Renal cortical epithelial cell (primary cell): ENCODE measurements around the gene AZIN2. TPM values are rescaled to one million over a fixed set of nuclear protein-coding genes. Genes with fewer than 3 reads are reported as not detected.
A peak's percentile ranks its signal among the peaks of the same experiment; 100 is the strongest.
"Not testable (repeated sequence)": the region's sequence is repeated elsewhere in the genome, so short reads cannot be mapped to it uniquely, and the experiment has no call there.

Source experiments
- DNase-seq: peaks from one replicate; pipeline ENCODE4 v3.0.0-alpha.2; 2011; ENCODE audit warnings: low read depth
- total RNA-seq: library from RNA; depleted of rRNA; stranded (reverse); fragments of >200 nt; gene quantifications from 2 replicates; pipeline ENCODE4 v1.2.3, GENCODE V29; 2014

The AZIN2 gene
- total RNA-seq, 1 donor from 2014 or later = 5.1 TPM

DNA sequence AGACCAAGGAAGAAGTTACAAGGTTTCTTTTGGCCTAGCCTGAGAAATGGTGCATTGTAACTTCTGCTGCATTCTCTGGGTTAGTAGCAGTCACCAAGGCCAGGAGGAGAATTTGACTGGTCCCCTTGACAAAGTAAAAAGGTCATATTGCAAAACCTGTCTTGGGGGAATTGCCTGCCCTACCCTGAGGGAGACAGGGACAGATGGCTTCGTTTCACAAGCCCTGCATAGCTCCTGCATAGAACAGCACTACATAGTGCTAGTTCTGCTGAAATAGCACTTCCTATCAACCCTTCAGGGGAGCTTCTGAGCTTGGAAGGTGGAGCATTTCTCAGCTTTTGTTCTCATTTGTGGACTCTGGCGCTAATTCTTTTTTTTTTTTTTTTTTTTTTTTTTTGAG is 23.9 kb upstream of the AZIN2 start:
- no peak for DNase-seq

DNA sequence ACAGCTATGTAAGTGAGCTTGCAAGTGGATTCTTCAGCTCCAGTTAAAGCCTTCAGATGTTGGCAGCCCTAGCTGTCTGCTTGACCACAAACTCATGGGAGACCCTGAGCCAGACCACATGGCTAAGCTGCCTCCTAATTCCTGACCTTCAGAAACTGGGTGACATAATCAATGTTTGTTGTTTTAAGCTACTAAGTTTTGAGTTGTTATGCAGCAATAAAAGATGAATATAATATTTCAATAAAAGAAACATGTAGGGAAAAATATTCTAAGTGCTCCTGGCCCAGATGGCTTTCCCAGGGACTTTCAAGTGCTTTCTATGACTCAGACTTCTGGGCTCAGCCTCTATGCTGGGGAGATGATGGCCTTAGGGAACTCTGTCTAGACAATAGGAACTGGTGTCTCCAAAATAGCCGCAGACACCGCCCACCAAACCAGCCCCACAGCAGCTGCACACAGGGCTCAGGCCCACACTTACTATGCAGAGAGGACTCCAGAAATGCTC is 20.3 kb upstream of the AZIN2 start:
- DNase-seq = peak; percentile 51

DNA sequence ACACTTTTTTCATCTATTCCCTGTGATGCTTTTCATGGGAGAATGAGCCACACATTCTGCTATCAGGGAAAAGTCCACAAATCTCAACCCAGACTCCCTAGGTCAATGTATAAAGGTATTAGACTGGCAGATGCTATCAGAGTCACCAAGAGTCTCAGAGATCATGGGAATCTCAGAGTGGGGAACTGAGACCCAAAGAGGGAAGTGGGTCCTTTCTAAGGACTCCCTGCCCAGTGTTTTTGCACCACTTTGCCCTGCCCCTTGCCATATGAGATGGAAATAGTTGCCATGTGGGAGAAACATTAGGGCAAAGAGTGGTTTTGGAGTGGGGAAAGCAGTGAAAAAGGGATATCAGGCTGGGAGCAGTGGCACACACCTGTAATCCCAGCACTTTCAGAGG is 19.1 kb upstream of the AZIN2 start:
- no peak for DNase-seq

DNA sequence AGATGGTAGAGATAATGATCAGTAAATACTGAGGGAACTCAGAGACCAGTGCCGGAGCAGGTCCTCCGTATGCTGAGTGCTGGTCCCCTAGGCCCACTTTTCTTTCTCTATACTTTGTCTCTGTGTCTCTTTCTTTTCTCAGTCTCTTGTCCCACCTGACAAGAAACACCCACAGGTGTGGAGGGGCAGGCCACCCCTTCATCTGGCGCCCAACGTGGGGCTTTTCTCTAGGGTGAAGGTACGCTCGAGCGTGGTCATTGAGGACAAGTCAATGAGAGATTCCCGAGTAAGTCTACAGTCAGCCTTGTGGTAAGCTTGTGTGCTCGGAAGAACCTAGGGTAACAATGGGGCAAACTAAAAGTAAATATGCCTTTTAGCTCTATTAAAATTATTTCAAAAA is 16.7 kb upstream of the AZIN2 start:
- not testable (repeated sequence) for DNase-seq

DNA sequence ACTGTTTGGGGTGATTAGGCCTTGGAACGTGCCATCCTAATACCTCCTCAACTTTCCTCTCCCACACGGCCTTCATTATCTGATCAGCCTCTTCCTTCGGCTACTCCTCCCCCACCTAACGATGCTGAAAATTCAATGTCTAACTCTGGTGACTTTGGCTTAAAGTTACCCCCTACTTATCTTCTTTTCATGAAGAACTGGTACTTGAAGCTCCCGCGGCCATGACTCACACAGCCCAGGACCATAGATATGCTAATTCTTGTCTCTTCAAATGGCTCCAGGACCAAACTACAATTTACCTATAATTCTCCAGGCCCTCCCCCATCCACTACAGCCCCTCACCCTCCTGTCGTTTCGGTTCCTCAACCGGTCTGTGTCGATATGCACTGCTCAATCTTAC is 15.7 kb upstream of the AZIN2 start:
- no peak for DNase-seq

DNA sequence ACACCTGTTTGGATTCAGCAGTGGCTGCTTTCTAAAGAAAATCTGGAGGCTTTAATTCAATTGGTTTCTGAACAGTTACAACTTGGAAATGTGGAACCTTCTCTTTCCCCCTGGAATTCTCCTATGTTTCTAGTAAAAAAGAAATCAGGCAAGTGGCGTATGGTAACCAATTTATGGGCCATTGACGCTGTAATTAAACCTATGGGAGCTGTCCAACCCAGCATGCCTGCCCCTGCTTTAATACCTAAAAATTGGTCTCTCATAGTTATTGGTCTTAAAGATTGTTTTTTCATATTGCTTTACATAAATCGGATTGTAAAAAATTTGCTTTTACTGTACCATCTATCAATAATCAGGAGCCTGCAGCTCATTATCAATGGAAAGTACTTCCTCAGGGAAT is 14.5 kb upstream of the AZIN2 start:
- not testable (repeated sequence) for DNase-seq

DNA sequence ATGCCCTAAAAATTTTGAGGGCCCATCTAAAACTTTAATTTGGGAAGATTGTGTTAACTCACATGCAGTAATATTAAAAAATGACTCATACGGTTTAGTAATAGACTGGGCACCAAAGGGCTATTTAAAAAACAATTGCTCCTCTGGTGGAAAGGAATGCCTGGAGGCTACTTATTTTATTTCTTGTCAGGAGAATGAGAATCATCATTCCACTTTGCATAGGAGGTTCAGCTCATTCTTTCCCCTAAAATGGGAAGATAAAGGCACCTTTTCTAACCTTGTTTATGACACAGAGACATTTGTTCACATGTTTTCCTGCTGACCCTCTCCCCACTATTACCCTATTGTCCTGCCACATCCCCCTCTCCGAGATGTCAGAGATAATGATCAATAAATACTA is 12.8 kb upstream of the AZIN2 start:
- DNase-seq = peak; percentile 44

DNA sequence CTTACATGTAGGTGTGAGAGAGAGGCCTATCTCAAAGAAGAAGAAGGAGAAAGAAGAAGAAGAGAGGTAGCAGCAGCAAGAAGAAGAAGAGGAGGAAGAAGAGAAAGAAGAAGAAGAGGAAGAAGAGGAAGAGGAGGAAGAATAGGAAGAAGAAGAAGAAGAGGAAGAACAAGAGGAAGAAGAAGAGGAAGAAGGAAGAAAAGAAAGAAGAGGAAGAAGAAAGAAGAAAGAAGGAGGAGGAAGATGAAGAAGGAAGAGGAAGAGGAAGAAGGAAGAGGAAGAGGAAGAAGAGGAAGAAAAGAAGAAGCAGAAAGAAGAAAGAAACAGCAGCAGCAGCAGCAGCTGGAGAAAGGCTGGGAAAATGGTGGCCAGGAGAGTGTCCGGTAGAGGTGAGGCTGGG is 10.3 kb upstream of the AZIN2 start:
- DNase-seq = no peak

DNA sequence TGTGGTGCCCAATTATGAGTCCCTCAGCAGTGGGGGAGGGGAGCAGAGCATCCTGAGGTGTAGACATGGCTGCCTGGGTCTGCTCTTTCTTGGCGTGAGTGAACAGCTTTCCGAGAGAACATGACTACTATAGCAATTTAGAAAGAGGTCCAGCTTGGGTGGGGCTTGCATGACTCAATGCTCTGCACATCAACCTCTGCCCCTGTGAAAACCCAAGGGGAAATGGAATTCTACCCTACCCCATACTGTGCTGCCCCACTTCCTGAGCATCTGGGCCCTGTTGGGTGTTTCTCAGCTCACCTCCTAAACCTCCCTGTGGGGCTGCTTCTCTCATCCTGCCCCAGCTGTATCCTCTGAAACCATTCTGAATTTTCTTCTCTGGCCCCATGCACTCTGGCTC is 8.2 kb upstream of the AZIN2 start:
- DNase-seq = no peak

DNA sequence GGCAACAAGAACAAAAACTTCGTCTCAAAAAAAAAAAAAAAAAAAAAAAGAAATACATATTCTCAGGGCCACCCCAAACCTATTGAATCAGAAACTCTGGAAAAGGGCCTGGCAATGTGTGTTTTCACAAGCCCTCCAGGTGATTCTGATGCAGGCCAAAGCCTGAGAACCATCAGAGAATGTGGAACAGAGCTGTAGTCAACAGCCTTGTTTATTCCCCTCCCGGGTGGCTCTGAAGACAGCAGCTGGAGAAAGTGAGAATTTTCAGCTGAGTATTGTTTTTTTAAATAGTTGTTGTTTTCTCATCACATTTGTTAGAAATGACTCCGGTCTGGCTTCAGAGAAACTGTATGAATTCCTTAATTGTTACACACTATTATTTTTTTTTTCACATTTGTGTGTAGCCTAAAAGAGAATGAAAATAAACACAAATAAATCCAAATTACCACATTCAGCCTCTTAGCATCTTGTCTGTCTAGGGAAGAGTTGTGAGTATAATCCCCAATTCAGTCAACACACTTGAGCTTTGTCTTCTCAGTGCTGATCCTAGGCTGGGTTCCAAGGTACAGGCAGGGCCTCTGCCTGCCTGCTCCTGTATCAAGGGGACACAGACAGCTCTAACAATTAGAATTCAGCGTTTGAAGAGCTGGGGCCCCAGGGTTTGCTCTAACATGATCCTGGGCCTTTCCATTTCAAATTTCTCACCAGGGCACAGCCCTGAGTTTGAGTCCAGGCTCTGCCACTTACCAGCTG is 6.6 kb upstream of the AZIN2 start:
- DNase-seq = no peak

DNA sequence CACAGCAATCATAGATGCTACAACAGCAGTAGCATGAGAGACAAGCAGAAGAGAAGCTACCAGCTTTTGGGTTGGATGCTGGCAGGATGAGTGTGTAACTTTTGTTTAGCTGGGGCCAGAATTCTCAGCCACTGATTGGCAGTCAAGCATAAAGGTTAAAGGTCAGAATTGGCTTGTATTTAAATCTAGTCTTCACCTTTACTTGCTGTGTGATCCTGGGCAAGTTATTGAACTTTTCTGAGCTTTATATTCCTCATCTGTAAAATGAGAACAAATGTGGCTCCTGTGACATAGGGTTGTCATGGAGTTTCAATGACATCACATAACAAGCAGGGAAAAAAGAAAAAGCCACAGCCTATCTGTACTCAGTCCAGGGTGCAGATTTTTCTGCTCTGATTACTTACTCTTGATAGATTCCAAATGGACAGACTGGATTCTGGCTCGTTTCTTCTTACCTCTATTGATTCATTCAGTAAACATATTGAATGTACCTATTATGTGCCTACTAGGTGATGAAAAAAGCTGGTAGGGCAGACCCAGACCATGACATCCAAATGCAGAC is 2.8 kb upstream of the AZIN2 start:
- no peak for DNase-seq

DNA sequence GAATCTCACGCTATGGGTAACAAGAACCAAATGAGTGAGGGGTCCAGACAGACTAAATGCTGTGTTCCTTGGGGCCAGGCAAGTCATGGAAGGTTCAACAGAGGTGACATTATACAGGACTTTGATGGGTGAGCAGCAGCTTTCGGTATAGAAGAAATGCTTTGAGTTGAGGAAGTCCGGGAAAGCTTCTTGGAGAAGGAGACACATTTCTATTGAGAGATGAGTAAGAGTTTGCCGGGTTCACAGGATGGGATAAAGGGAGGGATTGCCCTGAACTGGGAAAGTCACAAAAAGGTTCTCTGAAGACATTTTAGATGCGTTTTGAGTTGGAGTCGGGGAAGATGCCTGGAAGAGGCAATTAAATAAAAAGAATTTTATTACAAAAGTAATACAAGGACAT is 580 bp upstream of the AZIN2 start:
- DNase-seq = no peak

DNA sequence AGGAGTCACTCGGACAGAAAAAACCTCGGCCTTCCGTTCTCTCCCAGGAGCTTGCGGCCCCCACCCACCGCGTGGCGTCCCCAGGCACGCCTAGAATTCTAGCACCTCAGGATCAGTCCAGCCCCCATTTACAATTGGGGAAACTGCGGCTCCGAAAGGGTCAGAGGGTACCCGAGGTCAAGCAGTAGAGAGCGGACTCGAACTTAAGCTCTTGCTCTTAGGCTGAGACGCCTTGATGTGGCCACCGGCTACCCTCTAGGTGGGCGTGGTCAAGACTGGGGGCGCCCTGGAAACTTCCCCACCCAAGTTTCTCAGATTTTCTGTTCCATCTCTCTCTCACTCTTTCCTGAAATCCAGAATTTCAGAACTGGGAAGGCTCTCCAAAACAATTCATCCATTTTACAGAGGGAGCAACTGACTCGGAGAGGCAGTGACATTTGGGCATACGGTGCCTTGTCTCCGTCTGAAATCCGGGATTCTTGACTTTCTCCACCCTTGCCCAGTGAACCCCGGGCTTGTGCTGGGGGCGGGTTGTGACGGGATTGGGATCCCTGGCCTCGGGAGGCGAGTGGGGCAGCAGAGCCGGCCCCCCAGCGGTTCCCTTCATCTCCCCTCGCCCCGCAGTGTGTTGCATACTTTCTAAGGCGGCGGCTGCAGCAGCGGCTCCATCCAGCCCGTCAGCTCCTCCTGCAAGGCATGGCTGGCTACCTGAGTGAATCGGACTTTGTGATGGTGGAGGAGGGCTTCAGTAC is 777 bp downstream of the AZIN2 start:
- DNase-seq = no peak

DNA sequence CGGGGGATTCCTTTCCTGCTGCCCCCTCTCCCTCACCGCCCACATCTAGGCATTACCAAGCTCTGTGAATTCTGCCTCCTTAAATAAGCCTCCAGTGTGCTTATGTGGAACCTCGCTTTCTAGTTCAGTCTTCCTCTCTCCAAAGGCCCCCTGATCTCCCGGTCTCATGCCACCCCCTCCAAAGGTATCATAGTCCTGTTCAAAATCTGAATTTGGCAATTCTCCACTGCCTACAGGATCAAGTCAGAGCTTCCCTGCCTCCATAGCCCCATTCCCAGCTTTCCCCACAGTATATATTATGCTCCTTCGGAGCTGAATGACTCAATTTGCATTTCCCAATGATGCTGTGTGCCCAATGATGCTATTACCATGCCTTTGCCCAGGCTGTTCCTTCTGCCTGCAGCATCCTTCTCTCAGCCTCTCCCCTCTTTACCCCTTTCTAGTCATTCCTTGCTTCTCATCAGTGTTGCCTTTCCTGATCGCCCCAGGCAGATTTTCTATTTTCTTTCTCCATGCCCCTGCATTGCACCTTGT is 1.7 kb downstream of the AZIN2 start:
- no peak for DNase-seq

DNA sequence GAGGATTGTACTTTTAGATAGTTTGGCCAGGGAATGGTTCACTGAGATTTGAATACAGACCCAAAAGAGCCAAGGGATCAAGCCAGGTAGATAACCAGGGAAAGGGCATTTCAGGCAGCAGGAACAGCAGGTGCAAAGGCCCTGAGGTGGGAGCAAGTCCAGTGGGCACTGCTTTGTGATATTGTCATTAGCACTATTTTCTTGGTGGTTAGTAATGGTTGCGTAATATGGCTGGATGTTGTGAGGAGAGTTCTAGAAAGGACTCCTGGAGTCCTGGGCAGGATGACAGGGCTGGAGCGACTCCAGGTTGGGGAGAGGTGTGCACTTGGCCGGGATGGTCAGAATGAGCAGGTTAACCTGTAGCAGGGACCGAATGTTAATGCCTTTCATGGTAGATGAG is 4.4 kb downstream of the AZIN2 start:
- no peak for DNase-seq

DNA sequence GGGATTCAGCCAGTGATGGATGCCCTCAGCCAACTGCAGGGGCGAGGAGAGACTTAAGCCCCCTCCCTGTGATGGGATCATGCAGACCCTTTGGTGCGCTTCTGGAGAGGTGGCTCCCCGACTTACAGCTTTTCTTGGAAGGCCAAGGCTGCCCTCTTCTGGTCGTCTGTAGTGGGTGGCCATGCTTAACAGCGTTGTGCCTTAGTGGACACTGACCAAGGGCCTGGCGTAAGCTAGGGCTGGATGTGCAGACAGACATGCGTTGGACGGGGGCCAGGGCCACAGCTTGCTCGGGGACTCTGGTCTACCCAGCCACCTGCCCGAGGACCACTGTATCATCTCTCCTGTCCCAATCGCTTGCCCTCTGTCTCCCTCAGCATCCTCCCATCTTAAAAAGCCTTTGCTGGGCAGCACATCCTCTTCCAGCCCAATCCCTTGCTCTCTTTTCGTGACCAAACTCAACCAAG is 5.5 kb downstream of the AZIN2 start:
- peak; percentile 70 for DNase-seq

DNA sequence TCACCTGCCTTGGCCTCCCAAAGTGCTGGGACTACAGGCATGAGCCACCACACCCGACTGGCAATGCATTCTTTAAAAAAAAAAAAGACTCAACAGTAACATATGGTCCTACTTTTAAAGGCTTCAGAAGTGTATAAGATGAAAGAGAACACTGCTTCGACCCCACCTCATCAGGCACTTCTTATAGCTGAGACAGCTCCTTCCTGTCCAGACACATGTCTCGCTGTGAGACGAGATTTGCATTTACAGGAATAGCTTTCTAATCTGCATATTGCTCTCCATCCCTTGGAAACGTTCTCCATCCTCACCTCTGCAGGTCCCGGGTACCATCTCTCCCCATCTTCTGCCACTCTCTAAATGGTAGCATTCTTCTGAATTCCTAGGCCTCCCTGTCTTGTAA is 6.7 kb downstream of the AZIN2 start:
- DNase-seq = no peak

DNA sequence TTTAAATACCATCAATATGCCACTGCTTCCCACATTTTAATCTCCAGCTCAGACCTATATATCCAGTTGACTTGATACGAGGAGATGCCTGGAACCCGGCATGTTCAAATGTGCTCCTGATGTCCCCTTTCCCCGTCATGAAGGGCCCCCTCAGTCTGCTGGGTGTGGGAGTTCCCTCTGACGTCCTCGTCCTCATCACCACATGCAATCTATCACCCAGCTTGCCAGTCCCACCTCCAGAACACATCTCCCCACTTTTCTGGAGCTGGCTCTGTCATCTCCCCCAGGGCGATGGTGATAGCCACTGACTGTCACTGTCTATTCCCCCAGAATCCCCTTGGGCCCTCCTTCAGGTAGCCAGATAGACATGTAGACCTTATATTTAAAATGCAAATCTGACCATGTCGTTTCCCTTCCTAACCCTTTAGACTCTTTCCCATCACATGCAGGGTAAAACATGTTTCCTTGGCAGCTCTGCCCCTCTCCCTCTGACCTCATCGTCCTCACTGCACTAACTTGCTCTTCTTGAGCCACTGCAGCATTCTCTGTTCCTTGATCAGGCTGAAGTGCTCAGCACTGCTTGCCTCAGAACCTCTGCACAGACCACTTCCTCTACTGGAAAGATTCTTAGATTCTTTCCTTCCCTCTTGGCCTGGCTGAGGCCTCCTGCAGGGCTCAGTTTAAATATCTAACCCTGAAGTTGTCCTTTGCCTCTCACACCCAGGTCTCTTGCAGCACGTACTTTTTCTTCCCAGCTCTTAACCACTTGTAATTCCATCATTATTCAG is 7.4 kb downstream of the AZIN2 start:
- DNase-seq = no peak

DNA sequence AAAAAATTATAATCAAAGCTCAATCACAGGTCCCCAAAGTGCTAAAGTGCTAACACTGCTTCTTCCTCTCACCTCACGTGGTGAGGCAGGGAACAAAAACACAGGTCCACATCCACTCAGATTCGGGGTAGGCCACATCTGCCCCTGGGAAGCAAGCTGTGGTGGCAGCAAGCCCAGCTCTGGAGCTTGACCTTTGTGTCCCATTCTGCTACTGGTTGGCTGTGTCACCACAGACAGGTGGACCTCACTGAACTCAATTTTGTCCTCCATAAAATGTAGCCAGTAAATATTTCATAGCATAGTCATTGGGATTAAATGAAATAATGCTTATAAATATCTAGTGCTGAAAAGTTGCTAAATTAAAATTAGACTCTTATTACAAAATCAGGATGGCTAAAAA is 8.5 kb downstream of the AZIN2 start:
- DNase-seq = no peak

DNA sequence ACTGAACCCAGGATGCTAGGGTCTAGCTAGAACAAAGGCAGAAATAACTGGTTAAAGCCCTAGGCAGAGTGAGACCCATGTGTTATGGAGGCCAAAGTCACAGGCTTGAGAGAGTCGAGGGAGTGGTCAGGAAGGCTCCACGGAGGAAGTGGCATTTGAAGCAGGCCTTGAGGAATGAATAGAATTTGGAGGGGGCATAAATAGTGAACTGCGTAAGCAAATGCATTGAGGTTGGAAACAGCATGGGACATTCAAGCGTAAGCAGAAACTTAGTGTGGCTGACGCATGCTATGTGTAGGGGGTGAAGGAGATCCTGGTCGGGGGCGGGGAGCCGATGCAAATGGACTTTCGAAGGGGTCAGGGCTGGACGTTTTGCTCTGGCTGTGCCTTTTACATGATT is 11.5 kb downstream of the AZIN2 start:
- no peak for DNase-seq

DNA sequence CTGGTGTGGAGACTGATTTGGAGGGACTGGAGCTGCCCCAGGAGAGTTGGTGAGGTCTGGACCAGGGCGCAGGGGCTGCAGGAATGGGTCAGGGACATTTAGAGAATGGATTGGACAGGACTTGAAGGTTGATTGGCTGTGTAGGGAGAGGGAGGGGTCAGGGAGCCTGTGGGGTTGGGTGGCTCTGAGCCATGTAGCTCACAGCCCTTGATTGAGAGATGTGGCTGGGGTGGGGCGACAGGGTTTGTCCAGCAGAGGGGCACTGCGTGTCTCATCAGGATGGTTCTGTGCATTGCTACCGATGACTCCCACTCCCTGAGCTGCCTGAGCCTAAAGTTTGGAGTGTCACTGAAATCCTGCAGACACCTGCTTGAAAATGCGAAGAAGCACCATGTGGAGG is 12.1 kb downstream of the AZIN2 start:
- DNase-seq = no peak

DNA sequence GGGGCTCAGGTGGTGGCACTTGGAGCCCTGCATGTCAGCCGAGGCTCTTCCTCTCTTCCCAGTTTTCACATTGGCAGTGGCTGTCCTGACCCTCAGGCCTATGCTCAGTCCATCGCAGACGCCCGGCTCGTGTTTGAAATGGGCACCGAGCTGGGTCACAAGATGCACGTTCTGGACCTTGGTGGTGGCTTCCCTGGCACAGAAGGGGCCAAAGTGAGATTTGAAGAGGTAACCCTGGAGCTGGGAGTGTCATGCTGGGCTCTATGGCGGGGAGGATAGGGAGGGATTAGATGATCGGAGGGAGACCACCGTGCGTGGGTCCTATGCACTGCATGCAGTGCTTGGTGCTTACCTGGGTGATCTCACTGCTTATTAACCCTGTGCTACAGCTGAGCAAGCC is 13.5 kb downstream of the AZIN2 start:
- no peak for DNase-seq
